K562 (cell line): ENCODE data around the gene NPDC1. TPM values are rescaled to one million over a fixed set of nuclear protein-coding genes. Genes with fewer than 3 reads are reported as not detected.

Experiments
- ARID4B ChIP-seq: sonication (generic); formaldehyde crosslinking; IDR thresholded peaks from 2 replicates; pipeline ENCODE4 v1.8.0; 2022; ENCODE audit warnings: mild to moderate bottlenecking, missing genetic modification reagents
- BCOR ChIP-seq: fragments of 450-650 bp; IDR thresholded peaks from 2 replicates; pipeline ENCODE4 v1.6.1; 2016
- CHD1 ChIP-seq: fragments of 200-600 bp; sonication (generic); IDR thresholded peaks from one replicate; pipeline ENCODE4 v1.6.1; 2012; ENCODE audit warnings: mild to moderate bottlenecking, moderate library complexity, low read length, inconsistent platforms
- HDAC2 ChIP-seq: fragments of 450-650 bp; IDR thresholded peaks from 2 replicates; pipeline ENCODE4 v1.6.1; 2016; ENCODE audit warnings: mild to moderate bottlenecking
- HNRNPL ChIP-seq: fragments of 200-400 bp; formaldehyde crosslinking; IDR thresholded peaks from 2 replicates; pipeline ENCODE4 v1.6.1; 2017; ENCODE audit warnings: low read depth, mild to moderate bottlenecking, low read length
- NCOR1 ChIP-seq: fragments of 450-650 bp; IDR thresholded peaks from 2 replicates; pipeline ENCODE4 v1.6.1; 2016; ENCODE audit warnings: mild to moderate bottlenecking, moderate library complexity
- NFE2 ChIP-seq: IDR thresholded peaks from 2 replicates; pipeline ENCODE4 v1.6.1; 2014; ENCODE audit warnings: antibody characterized with exemption, low read depth
- SAFB ChIP-seq: fragments of 200-400 bp; formaldehyde crosslinking; IDR thresholded peaks from 2 replicates; pipeline ENCODE4 v1.6.1; 2017; ENCODE audit warnings: low read depth, low read length, borderline replicate concordance
- TFAM ChIP-seq: fragments of 250-450 bp; sonication (Bioruptor Pico); conservative IDR thresholded peaks from 2 replicates; pipeline ENCODE4 v1.5.0; 2021; ENCODE audit warnings: mild to moderate bottlenecking, moderate library complexity
- ZBTB40 ChIP-seq, 2 experiments: fragments of 450-650 bp in 1 of 2; sonication (generic) in 1 of 2; formaldehyde crosslinking in 1 of 2; IDR thresholded peaks; 2 replicates each; pipeline versions ENCODE4 v1.7.1 to v1.9.0; 2016 to 2022; ENCODE audit warnings: inconsistent platforms in 1 of 2, mild to moderate bottlenecking in 1 of 2, missing genetic modification reagents in 1 of 2
- ZFX ChIP-seq: sonication (generic); formaldehyde crosslinking; IDR thresholded peaks from 2 replicates; pipeline ENCODE4 v1.8.0; 2022; ENCODE audit warnings: mild to moderate bottlenecking, missing genetic modification reagents, moderate library complexity
- ZNF639 ChIP-seq, 2 experiments: fragments of 200-800 bp in 1 of 2; sonication (Bioruptor generic) in 1 of 2; sonication (generic) in 1 of 2; formaldehyde crosslinking in 1 of 2; IDR thresholded peaks in 1 of 2; conservative IDR thresholded peaks in 1 of 2; 2 replicates each; pipeline versions ENCODE4 v1.5.0 to v1.6.1; 2016 to 2020; ENCODE audit warnings: missing compliant biosample characterization in 1 of 2, missing genetic modification characterization in 1 of 2, missing genetic modification reagents in 1 of 2
- polyA plus RNA-seq, 8 experiments: library from polyadenylated mRNA; depleted of rRNA in 4 of 8; stranded (reverse) in 5 of 8; unstranded in 3 of 8; fragments of >200 nt; fragmentation: Nextera tagmentation in 2 of 8; fragmentation: Illumina TruSeq in 1 of 8; extraction: Ambion mirVana in 2 of 8; extraction: Trizol in 1 of 8; gene quantifications; 2 replicates each; pipeline versions ENCODE4 v1.2.1 to v1.2.3, GENCODE V29; 2011 to 2014; ENCODE audit warnings: inconsistent platforms in 1 of 8, missing spikeins in 1 of 8
- total RNA-seq, 7 experiments: library from RNA; depleted of rRNA in 6 of 7; stranded (reverse); fragments of >200 nt in 6 of 7; fragmentation: Illumina TruSeq in 2 of 7; extraction: Trizol in 2 of 7; gene quantifications; 2 replicates each; pipeline versions ENCODE4 v1.2.1 to v1.2.3, GENCODE V29; 2011 to 2021; ENCODE audit warnings: low replicate concordance in 1 of 7

NPDC1 gene
- total and polyA plus RNA-seq, 9 of the 15 experiments (the other 6 are each of a cell fraction or from before 2014, with no cell fraction given), result 0.06 to 2.1 (median 0.53) TPM; not detected in 3

DNA sequence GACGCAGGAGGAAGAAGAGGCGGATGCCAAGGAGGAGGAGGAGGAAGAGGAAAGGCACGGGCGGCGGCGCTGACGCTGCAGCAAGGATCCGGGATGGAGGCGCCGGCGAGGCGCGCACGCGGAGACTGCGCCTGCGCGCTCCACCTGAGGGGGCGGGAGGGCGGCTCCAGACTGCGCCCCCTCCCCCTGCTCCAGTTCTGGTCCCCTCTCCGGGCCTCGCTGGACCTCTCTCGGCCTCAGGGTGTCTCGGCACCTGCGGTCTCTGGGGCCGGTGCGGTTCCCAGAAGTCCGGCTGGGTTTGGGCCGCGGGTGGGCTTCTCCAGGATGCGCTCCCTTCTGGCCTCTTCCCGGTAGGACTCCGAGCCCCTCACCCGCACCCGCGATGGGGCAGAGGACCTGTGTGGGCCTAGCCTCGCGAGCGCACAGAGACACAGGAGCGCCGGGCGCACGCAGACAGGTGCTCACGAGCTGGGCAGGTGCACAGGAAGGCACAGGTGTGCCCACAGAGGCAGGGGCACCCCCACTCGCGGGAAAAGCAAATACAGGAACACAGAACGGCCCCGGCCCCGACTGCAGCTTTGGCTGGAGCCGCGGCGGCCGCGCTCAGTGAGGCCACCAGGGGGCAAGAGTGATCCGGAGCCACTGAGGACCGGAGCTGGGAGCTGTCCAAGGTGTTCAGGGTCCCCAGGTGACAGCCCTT is at the start of gene NPDC1 (continued):
- 0 out of 2 replicates have a peak, but pooled peaks have one; percentile 42 for TF ChIP-seq ZBTB40 (IDR thresholded peaks at IDR 0.05)
- no peak for TF ChIP-seq ZBTB40 (CRISPR knock-in tag; IDR thresholded peaks at IDR 0.05)
- peak; percentile 90 for TF ChIP-seq ARID4B
- TF ChIP-seq NFE2, result no peak
- TF ChIP-seq TFAM, result no peak
- TF ChIP-seq ZFX (CRISPR knock-in tag), result peak; percentile 49
- TF ChIP-seq BCOR, result peak; percentile 22; the same call in 1 of the 2 replicates
- TF ChIP-seq CHD1, result no peak
- 0 out of 2 replicates have a peak, but pooled peaks have one; percentile 45 for TF ChIP-seq SAFB
- no peak for TF ChIP-seq HNRNPL
- no peak for TF ChIP-seq NCOR1
- no peak for TF ChIP-seq ZNF639 (CRISPR knock-in tag; conservative IDR thresholded peaks at IDR 0.05 in 1 of 2, IDR thresholded peaks at IDR 0.05 in 1 of 2)
- peak; percentile 69; the same call in 1 of the 2 replicates for TF ChIP-seq HDAC2
